ENCODE data around the gene PPP1R18. TPM values are rescaled to one million over a fixed set of nuclear protein-coding genes. Genes with fewer than 3 reads are reported as not detected.
A peak's percentile ranks its signal among the peaks of the same experiment; 100 is the strongest.

PPP1R18 gene
- total and polyA plus RNA-seq, 11 donors, result 11.9 to 77.2 (median 19.4) TPM

DNA sequence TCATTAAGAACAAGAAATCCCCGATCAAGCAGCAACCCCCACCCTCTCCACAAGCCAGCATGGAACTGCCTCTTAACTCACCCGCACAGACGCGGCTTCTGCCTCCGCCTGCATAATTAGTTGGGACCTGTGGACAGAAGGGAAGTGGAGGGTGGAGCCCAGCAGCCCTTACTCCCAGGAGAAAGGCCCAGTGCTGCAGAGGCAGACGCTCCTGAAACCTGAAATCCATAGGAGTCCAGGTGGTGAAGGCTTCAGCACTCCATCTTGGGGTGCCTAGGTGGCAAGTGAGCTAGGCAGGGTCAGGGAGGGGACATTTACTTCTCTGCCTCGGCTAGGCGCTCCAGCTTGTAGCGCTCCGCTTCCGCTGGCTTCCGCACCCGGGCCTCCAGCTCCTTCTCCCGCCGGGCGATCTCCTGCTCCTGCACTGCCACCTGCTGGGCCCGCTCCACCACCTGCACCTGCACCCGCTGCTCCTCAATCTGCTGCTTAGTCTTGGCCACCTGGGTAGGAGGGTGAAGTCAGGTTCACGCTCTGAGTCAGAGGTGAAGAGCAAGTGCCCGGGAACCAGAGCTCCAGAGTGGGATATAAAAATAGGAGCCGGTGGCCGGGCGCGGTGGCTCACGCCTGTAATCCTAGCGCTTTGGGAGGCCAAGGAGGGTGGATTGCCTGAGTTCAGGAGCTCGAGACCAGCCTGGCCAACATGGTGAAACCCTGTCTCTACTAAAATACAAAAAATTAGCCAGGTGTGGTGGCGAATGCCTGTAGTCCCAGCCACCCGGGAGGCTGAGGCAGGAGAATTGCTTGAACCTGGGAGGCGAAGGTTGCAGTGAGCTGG lies 44.4 kb upstream of the PPP1R18 start:
- peak overlapping the region in 5 of 12 donors; percentile 15 to 64 (median 29) for H3K27ac ChIP-seq
- peak overlapping the region in 1 of 12 donors; percentile 30 for H3K4me3 ChIP-seq
- H3K36me3 ChIP-seq, result peaks cover 0 to 100% (median 95%) of the 10 kb centered on the region in 9 donors
- intact Hi-C loops (cut with DNase I), result loop anchor here in 1 of 10 donors (2.0 to 10.0 kb wide), 2 partner anchors 52 to 154 kb away; partner anchors contain the start of gene DDR1
- peak; percentile 65 to 82 (median 71) for DNase-seq
- no peaks in the 10 kb centered on the region for H3K9me3 ChIP-seq
- TF ChIP-seq, protein P1, sequence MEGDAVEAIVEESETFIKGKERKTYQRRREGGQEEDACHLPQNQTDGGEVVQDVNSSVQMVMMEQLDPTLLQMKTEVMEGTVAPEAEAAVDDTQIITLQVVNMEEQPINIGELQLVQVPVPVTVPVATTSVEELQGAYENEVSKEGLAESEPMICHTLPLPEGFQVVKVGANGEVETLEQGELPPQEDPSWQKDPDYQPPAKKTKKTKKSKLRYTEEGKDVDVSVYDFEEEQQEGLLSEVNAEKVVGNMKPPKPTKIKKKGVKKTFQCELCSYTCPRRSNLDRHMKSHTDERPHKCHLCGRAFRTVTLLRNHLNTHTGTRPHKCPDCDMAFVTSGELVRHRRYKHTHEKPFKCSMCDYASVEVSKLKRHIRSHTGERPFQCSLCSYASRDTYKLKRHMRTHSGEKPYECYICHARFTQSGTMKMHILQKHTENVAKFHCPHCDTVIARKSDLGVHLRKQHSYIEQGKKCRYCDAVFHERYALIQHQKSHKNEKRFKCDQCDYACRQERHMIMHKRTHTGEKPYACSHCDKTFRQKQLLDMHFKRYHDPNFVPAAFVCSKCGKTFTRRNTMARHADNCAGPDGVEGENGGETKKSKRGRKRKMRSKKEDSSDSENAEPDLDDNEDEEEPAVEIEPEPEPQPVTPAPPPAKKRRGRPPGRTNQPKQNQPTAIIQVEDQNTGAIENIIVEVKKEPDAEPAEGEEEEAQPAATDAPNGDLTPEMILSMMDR (IDR thresholded peaks at IDR 0.05), result peak; percentile 50 to 75 (median 60)
- no peak for TF ChIP-seq POLR2A (IDR thresholded peaks at IDR 0.05)
- H3K27me3 ChIP-seq, result no peaks in the 10 kb centered on the region
- peak; percentile 58 to 85 (median 75) for ATAC-seq
- H3K4me1 ChIP-seq, result peaks cover 0 to 25% (median 12%) of the 10 kb centered on the region in 12 donors
- WGBS, 4 donors, result 42 to 56% (median 44%) methylated on average over 30 of the region's 30 CpGs

DNA sequence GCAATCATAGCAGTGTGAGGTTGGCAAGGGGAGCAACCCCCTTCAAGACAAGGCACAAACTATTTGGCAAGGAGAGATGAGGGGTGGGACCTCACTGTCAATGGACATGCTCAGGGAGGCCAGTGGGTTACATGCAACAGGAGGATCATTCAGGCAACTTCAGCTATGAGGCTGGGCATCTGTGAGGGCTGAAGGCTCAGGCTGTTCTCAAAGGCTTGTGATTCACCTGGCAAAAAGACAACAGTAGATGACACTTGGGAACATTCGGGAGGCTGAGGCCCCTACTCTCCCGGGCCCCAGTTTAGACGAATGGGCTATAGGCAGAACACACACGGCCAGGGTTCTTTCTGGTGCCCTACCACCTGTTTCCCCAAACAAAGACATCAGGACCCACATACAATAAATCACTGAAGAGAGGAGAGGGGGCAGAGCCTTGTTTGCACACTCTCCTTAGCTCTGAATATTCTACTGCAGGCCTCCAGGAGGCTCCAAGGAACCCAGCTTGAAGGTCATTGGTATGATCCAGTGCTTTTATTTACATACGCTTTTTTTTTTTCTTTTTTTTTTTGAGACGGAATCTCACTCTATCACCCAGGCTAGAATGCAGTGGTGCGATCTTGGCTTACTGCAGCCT lies 41.6 kb upstream of the PPP1R18 start:
- Histone ChIP-seq H3K27ac (peak overlapping the region in 1 of 12 donors; percentile 48), H3K9me3 (no peaks in the 10 kb centered on the region), H3K36me3 (peaks cover 0 to 100% (median 95%) of the 10 kb centered on the region in 9 donors), H3K4me1 (peaks cover 0 to 47% (median 28%) of the 10 kb centered on the region in 12 donors), H3K4me3 (no peak overlapping the region), H3K27me3 (no peaks in the 10 kb centered on the region)
- WGBS, 4 donors, result 61 to 67% (median 63%) methylated on average over 7 of the region's 7 CpGs
- ATAC-seq (no peak), DNase-seq (no peak)
- TF ChIP-seq, protein P1 (IDR thresholded peaks at IDR 0.05), result no peak
- TF ChIP-seq POLR2A (IDR thresholded peaks at IDR 0.05), result no peak
- intact Hi-C loops (cut with DNase I), result loop anchor here in 4 of 10 donors (5.0 to 10.0 kb wide), 5 partner anchors 173 to 357 kb away; partner anchors contain the start of genes GNL1 (in 1 of the 4), HLA-E (in 1 of the 4) and PRR3 (in 1 of the 4)

DNA sequence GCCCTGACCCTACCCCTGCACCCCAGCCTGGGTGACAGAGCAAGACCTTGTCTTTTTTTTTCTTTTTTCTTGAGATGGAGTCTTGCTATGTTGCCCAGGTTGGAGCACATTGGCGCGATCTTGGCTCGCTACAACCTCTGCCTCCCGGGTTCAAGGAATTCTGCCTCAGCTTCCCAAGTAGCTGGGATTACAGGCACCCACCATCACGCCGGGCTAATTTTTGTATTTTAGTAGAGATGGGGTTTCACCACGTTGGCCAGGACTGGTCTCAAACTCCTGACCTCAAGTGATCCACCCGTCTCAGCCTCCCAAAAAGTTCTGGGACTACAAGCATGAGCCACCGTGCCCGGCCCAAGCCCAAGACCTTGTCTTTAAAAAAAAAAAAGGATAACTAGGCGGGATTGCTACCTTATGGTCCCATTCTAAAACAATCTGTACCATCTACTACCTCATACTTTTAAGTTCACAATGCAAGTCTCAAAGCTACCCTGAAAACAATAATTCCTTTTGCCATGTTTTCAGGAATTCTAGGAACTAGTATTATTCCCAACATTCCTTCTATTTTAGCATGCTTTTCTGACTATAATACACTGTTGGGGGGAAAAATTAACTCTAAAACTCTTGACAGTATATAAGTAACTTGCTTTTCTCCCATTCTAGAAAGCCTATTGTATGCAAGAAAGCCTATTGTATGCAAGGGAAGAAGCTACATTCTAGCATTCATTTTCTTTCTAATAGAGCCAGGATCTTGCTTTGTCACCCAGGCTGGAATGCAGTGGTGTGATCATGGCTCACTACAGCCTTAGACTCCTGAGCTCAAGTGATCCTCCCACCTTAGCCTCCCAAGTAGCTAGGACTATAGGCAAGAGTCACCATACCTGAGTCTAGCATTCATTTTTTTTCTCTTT lies 40.3 kb upstream of the PPP1R18 start:
- peaks cover 0 to 60% (median 38%) of the 10 kb centered on the region in 12 donors for H3K4me1 ChIP-seq
- H3K9me3 ChIP-seq, result no peaks in the 10 kb centered on the region
- ATAC-seq (no peak), DNase-seq (no peak)
- peaks cover 0 to 98% (median 87%) of the 10 kb centered on the region in 9 donors for H3K36me3 ChIP-seq
- intact Hi-C loops (cut with DNase I), result loop anchor here in 4 of 10 donors (5.0 to 10.0 kb wide), 5 partner anchors 172 to 358 kb away; partner anchors contain the start of genes GNL1 (in 1 of the 4), HLA-E (in 1 of the 4) and PRR3 (in 1 of the 4)
- H3K27ac ChIP-seq, result peak overlapping the region in 1 of 12 donors; percentile 48
- no peak overlapping the region for H3K4me3 ChIP-seq
- 89 to 93% (median 89%) methylated on average over 11 of the region's 11 CpGs for WGBS, 4 donors
- no peak for TF ChIP-seq POLR2A (IDR thresholded peaks at IDR 0.05)
- TF ChIP-seq, protein P1 (IDR thresholded peaks at IDR 0.05), result no peak
- H3K27me3 ChIP-seq, result no peaks in the 10 kb centered on the region
